Fibroblast of the aortic adventitia (primary cell): ENCODE measurements around the gene BOLA3. TPM values are rescaled to one million over a fixed set of nuclear protein-coding genes. Genes with fewer than 3 reads are reported as not detected.
A peak's percentile ranks its signal among the peaks of the same experiment; 100 is the strongest.

Source experiments
- DNase-seq: peaks from one replicate; pipeline ENCODE4 v3.0.0-alpha.2; 2010; ENCODE audit warnings: low read depth
- H3K4me3 ChIP-seq: 2 replicates; pipeline ENCODE4 v1.5.1; 2011; ENCODE audit warnings: low read depth, mild to moderate bottlenecking, control low read depth, low read length, moderate library complexity
- total RNA-seq: library from RNA; depleted of rRNA; stranded (reverse); fragments of >200 nt; gene quantifications from 2 replicates; pipeline ENCODE4 v1.2.3, GENCODE V29; 2012; ENCODE audit warnings: low replicate concordance
- TF ChIP-seq, protein P1 (sequence below): IDR thresholded peaks from 2 replicates; pipeline ENCODE4 v1.5.1; 2011; ENCODE audit warnings: mild to moderate bottlenecking, low read length, control low read depth, inconsistent platforms; ENCODE audit not compliant: insufficient read depth

Gene BOLA3
- total RNA-seq, 1 donor = 49.4 TPM

DNA sequence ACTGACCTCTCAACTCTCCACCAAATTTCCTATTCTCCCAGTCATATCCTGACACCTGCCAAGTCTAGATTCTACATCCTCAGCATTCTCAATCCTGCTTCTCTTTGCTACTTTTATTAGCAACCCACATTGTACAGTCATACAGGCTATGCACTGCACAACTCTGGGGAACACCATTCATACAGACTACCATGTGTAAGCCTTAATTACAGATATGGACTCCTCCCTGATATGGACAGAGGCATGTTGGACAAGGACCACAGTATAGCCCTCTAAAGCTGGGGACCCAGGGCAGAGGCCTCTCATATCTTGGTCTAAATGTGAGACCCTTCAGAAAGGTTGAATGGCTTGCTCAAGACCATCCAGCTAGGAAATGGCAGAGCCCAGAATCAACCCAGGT is 36.3 kb downstream of the BOLA3 start:
- no peak for DNase-seq
- H3K4me3 ChIP-seq = no peak overlapping the region
- TF ChIP-seq, protein P1, sequence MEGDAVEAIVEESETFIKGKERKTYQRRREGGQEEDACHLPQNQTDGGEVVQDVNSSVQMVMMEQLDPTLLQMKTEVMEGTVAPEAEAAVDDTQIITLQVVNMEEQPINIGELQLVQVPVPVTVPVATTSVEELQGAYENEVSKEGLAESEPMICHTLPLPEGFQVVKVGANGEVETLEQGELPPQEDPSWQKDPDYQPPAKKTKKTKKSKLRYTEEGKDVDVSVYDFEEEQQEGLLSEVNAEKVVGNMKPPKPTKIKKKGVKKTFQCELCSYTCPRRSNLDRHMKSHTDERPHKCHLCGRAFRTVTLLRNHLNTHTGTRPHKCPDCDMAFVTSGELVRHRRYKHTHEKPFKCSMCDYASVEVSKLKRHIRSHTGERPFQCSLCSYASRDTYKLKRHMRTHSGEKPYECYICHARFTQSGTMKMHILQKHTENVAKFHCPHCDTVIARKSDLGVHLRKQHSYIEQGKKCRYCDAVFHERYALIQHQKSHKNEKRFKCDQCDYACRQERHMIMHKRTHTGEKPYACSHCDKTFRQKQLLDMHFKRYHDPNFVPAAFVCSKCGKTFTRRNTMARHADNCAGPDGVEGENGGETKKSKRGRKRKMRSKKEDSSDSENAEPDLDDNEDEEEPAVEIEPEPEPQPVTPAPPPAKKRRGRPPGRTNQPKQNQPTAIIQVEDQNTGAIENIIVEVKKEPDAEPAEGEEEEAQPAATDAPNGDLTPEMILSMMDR = no peak

DNA sequence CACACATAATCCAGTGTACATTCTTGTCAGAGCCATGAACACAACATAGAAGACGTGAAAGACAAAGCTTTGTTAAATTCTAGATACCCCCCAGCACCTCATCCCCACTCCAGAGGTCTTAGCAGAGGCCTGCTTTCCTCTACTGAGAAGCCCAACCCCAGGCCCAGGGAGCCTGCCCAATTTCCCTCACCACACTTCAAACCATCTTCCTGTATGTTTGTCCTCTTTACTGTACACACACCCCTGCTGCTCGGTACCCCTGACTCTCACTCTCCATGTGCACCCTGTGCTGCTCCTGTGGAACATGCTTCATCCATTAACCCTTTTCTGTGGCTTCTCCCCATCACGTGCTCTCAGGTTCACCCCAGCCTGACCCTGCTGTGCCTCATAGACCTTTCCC is 37.2 kb downstream of the BOLA3 start:
- DNase-seq = no peak
- TF ChIP-seq, protein P1 = no peak
- H3K4me3 ChIP-seq = no peak overlapping the region

DNA sequence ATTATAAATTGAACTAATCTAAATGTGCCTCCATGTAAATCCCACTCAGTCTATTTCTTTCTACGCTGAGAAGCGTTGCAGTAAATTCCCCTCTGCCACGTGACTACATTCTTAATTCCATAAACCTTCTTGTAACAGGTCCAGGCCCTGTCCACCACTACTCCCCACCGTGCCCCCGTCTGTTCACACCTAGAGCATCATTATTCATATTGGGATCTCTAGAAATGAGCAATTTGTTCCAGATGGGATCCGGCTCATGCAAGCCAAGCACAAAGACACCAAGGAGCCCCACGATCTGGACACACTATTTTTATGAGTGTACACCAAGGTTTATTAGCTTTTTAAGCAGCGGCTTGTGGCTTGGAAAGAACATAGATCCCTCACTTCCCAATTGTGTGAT is 38.2 kb downstream of the BOLA3 start:
- no peak for DNase-seq
- H3K4me3 ChIP-seq = no peak overlapping the region
- TF ChIP-seq, protein P1 = no peak

DNA sequence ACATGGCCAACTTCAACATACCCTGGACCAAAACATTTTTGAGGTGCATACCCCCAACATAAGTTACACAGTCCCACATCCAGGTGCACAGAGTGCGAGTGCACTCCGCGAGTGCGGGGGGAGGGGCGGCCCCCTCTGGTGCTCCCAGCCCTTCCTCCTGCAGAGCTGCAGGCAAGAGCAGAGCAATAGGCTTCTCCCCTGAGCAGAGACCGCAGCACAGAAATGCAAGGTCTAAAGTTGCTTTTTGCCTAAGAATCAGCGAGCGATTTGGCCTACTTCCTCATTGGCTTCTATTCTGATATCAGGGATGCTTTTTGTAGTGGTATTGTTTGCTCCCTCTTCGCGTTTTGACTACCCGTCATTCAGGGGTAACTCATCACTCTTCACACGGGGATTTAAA is 40.6 kb downstream of the BOLA3 start:
- TF ChIP-seq, protein P1 = no peak
- DNase-seq = no peak
- no peak overlapping the region for H3K4me3 ChIP-seq

DNA sequence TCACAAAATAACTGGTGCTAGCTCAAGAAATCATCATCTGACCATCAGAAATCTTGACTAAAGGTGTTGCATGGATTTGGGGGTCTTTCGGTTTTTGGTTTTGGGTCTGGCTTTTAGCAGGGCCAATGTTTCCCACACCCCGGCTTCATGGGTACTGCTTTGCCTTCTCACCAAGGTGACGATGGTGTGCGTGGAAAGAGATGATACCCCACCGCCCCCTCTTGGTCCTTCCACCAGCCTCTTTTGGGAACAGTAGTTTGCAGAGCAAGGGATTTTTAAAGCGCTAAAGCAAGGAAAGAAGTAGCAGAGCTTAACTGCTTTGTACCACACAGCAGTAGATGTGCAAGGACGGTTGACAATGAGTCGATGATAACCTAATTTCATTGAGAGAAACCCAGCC is 42.3 kb downstream of the BOLA3 start:
- H3K4me3 ChIP-seq = no peak overlapping the region
- DNase-seq = no peak
- TF ChIP-seq, protein P1 = no peak

DNA sequence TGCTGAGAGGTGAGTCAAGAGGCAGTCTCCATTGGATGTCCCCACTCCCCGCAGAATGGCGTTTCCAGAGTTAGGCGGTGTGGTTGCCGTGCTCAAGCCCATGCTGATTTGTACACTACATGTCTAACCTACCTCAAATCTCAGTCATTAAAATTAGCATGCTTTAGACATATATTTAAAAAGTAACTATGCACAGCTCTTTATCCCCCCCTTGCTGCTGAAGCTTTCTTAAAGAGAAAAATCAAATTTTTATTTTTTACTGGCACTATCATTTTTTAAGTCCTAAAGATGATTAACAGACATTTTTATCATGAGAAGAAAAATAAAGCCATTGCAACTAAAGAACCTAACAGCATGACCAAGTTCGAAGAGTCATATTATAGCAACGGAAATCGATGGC is 42.9 kb downstream of the BOLA3 start:
- no peak overlapping the region for H3K4me3 ChIP-seq

DNA sequence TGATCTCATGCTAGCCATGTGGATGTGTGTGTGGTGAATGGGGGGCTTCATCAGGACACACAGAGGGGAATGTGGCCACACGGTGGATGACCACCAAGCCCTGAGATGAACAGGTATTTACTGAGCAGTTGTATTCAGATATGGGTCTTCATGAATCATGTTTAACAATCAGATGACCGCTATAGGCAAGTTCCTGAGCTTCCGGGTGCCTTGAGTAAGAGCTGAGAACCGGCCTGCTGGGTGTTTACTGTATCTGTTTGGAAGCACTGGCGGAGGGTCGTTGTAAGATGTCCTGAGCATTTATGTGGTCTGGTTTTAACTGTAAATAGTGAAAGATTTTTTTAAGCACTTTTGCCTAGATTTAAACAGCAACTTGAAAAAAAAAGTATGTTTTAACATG is 43.9 kb downstream of the BOLA3 start:
- TF ChIP-seq, protein P1 = no peak
- no peak overlapping the region for H3K4me3 ChIP-seq
- DNase-seq = no peak

More for the DNA sequence above, 42.9 kb downstream of the BOLA3 start:
- peak; percentile 25 for DNase-seq
- TF ChIP-seq, protein P1 = no peak
